ENCODE results near the gene HSPB8.

Gene HSPB8, protein sequence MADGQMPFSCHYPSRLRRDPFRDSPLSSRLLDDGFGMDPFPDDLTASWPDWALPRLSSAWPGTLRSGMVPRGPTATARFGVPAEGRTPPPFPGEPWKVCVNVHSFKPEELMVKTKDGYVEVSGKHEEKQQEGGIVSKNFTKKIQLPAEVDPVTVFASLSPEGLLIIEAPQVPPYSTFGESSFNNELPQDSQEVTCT

DNA sequence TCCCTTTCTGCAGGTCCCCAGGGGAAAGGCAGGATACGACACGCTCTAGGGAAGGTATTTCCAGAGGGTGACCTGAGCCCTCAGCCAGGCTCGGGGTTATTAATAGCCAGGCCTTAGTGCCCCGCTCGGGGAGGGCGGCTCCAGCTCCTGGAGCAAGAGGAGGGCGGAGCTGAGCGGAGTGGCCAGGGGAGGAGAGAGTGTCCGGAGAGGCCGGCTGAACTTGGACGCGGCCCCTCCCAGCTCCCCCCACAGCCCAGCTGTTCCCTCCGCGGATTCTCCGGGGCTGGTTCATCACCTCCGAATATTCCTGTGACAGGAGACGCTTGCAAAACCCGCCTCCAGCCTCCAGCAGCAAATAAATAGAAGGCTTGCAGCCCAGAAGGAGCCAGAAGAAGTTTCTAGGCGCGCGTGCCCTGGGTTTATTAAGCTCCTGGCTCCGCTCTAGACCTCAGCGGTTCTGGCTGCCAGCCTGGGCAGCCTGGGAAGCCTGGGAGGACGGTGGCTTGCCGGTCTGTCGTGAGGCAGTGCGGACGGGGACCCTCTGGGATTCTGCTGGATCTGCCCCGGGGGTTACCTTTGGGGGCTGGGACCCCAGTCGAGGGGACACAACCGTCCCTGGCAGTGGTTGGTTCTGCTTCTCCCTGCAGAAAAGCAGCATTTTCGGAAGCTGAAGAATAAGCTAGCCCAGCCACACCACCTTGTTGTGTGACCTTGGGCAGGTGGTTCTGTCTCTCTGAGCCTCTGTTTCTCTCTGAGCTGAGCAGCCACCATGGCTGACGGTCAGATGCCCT is at the start of gene HSPB8:
Gene HSPB8 (plus strand): TSS at position 388 of the 791 bp plus-strand sequence. CDS start 382 bp downstream, at position 770.
- peak; percentile 88 for DNase-seq (ENCODE audit: low read depth)

DNA sequence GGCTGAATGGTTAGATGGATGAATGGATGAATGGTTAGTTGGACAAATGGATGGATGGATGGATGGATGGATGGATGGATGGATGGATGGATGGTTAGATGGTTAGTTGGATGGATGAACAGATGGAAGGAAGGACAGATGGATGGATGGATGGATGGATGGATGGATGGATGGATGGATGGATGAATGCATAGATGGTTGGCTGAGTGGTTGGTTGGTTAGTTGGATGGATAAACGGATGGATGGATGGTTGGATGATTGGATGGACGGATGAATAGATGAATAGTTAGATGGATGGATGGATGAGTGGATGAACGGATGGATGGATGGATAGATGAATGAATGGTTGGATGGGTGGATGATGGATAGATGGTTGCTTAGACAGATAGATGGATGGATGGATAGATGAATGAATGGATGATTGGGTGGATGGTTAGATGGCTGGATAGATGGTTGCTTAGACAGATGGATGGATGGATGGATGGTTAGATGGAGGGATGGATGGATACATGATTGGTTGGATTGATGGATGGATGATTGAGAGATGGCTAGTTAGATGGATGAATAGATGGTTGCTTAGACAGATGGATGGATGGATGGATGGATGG is 48.8 kb upstream of the HSPB8 start:
- no peak for DNase-seq (ENCODE audit: low read depth)

DNA sequence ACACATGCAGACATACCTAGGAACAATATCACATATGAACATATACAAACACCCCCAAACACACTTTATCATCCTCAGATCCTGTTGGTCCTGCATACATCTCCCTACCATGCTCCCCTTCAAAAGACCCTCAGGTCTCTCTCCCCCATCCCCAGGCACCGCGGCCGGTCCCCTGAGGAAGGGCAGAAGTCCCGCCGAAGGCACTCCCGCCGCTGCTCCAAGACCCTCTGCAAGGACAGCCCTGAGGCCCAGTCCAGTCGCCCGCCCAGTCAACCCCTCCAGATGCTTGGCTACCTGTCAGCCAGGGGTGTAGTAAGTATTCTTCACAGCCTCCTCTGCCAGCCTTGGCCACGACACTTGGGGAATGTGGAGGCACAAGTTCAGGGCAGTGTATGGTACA is 48.2 kb upstream of the HSPB8 start:
- no peak for DNase-seq (ENCODE audit: low read depth)

DNA sequence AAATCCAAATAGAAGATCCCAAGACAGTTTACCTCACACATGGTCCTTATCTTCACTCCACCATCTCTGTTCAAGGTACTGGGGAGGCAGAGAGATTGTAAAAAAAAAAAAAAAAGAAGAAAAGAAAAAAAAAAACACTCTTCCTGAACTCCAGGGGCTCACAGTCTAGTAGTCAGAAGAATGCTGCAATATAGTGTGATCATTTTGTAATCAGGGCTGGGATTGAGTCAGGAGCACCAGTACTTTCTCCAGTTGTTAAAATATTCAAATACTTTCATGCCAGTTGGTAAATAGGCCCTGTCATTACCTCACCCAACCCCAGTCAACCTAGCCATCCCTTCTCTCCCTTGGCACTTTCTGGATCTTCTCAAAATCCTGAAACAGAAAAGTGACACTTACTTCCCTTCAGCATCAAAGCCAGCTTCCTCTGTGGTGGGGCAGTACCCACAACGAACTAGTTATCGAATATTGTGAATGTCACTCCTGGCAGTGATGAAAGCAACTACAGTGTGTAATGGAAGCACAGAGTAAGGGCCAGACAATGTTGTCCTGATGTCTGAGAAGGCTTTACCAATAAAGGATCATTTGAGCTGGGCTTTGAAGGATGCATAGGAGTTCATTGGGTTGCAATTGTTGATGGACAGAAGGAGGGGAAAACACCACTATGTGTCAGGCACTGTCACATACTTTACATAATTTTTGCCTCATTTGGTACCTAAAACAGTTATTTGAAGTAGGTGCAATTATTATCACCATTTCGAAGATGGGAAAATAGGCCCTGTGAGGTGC is 44.3 kb upstream of the HSPB8 start:
- DNase-seq (ENCODE audit: low read depth): no peak

DNA sequence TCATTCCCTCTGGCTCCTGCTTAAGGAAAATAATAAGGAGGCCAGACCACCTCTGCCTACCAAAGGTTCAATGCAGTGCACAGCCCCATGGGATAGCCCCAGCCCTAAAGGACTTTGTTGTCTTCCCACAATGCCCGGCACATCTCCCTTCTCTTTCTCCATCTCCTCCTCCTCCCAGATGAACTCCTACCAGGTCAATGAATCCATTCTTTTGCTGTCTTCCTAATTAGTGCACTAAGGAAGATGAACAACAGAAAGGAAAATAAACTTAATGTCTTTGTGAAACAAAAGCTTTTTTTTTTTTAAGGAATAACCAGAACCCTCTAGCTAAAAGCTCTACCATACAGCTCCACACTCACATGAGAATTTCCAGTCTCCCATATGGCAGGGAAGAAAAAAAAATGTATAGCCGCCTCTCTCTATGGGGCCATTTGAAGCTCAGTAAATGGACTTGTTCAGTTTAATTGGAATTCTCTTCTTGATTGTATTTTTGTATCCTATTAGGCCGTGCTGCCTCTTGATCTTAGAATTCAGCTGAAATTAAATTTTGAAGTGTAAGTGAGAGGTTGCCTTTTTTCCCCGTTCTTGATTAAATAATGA is 41.8 kb upstream of the HSPB8 start:
- no peak for DNase-seq (ENCODE audit: low read depth)

DNA sequence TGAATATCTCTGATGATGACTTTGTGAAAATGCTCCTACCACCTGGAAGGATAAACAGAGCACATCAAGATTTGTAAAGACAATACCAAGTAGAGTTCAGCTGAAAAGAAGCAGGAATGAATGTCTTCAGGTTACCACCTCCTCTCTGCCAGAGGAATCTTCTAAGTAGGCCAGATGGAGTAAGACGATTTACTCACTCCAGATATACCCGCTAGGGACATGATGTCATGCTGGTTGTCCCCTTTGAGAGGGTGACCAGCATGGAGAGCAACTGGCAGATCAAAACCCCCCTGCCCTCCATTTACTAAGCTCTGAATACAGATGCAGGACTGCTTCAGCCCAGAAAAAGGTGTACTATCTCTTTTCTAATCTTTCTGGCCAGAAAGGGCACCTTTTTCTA is 39.3 kb upstream of the HSPB8 start:
- DNase-seq (ENCODE audit: low read depth): no peak

DNA sequence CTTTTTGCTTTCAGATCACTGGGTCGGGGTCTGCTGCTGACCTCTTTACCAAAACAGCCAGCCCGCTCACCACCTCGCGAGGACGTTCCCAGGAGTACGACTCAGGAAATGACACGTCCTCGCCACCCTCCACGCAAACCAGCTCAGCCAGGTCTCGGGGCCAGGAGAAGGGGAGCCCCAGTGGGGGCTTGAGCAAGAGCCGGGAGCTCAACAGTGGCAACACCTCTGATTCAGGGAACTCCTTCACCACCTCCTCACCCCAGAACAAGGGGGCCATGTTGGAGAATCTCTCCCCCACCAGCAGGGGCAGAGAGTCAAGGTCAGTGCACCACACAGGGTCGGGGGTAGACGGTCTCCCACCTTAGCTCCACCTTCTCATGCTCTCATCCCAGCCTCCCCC is 33.4 kb upstream of the HSPB8 start:
- no peak for DNase-seq (ENCODE audit: low read depth)

DNA sequence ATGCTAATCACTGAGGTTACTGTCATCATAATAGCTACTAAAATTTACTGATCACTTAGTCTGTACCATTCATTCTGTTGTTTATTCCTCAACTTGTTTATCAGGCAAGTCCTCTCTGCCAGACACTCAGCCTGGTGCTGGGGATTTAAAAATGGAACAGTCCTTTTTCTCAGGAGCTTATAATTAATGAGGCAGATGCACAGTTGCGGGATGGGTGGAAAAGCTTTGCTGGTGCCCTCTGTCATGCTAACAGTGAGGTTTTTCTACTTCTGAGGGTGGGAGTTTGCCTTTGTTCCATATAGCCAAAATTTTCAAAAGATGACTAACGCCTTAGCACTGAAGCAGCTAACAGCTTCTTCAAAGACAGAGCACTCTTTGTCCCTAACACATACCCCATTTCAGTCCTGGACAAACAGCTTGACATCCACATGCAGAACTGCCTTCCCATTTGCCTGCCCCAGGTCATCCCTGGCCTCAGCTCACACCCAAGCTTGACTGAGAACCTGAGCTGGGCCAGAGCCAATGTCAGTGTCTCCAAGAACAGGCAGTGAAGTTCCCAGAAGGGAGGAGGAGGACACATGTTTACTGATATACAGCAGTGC is 30.8 kb upstream of the HSPB8 start:
- no peak for DNase-seq (ENCODE audit: low read depth)

DNA sequence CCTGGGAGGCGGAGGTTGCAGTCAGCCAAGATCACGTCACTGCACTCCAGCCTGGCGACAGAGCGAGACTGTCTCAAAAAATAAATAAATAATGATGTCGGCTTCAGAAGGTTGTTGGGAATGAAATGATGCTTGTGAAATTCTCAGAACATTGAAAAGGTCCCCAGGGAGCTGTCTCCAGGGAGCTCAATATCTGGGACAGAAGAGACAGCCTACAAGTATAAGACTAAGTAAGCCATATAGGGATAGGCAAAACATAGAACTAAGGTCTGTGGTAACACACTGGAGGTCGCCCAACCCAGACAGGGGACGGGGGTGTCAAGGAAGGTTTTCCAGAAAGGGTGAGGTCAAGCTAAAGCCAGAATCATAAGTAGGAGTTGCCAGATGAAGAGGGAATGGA is 29.5 kb upstream of the HSPB8 start:
- DNase-seq (ENCODE audit: low read depth): no peak

DNA sequence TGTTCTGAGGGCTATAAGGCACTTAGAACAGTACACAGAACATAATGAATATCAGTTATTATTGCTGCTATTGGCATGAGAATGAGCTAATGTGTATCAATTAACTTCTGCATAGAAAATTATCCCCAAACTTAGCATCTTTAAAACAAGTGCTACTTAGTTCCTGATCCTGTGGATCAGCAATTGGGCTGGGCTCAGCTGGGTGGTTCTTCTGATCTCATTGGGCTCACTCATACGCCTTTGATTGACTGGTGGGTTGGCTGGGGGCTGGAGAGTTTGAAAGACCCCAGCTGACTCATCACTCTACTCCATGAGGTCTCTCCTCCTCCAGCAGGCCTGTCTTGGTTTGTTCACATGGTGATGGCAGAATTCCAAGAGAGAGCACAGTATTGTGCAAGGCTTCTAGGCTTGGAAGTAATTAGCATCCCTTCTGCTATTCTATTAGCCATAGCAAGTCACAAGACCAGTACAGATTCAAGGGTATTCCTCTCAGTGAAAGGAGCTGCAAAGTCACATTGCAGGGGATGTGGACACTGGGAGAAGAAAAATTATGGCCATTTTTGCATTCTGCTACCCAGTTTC is 27.2 kb upstream of the HSPB8 start:
- no peak for DNase-seq (ENCODE audit: low read depth)

DNA sequence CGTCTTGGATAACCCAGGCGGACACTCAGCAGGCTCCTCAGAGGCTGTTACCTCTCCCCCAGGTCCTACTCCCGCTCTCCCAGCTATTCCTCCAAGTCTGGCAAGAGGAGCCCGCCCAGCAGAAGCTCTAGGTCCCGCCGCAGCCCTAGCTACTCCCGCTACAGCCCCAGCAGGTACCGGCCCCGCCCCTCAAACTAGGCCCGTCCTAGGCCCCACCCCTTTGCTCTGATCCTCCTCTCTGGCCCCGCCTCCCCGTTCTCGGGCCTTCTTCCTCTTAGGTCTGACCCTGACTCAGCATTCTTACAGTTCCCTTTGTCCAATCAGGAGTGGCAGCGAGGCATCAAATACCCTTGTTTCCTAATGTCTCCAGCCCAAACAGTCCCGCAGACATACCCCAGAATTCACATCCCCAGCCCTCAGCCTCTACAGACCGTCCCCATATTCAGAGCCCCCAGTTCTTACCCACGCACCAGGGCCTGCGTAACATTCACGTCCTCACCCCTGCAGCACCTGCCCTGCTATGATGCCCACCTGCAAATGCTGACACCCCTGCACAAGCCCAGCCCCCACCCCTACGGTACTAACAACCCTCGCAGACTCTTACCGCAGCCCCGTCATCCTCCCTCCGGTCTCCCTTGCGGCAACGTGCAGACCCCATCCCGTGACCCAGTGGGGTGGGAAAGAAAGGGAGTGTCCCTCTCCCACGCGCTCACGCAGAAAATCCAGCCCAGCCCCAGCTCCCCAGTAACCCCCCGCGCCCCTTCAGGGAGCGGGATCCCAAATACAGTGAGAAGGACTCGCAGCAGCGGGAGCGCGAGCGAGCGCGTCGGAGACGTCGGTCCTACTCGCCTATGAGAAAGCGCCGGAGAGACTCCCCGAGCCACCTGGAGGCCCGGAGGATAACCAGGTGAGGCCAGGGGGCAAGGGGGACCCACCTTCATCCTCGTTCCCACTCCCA is 25.0 kb upstream of the HSPB8 start:
- peak; percentile 9 for DNase-seq (ENCODE audit: low read depth)

DNA sequence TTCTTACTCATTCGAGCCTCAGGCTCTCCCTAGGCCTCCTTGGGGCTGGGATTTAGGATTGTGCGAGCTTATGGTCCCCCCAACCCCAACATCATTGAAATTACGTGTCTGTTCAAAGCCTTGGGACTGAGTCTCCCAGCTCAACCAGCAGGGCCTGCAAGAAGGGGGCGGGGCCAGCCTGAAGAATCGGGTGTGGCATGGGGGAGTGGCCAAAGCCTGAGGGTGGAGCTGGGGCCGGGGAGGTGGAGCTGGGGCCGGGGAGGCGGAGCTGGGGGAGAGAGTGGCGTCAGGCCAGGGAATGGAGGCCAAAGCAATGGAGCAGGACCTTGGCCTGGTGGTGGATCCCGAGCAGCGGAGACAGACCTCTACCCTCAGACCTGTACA is 24.3 kb upstream of the HSPB8 start:
- no peak for DNase-seq (ENCODE audit: low read depth)

DNA sequence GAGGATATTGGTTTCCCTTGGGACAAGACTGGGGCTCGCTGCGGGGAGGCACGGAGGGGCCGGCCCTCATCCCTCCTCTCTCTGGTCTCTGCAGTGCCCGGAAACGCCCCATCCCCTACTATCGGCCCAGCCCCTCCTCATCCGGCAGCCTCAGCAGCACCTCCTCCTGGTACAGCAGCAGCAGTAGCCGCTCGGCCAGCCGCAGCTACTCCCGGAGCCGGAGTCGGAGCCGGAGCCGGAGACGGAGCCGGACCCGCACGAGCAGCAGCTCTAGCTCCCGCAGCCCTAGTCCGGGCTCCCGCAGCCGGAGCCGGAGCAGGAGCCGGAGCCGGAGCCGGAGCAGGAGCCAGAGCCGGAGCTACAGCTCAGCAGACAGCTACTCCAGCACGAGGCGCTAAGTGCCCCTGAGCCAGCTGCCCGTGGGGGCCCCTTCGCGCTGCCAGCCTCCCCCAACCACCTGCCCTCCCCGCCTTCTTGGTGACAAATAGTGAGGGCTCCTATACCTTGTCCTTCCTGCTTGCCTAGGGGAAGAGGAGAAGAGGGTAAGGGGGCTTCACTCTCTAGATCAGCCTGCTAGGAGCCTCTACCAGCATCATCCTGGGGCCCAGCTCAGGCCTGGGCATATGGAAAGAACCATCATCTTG is 22.2 kb upstream of the HSPB8 start:
- no peak for DNase-seq (ENCODE audit: low read depth)

DNA sequence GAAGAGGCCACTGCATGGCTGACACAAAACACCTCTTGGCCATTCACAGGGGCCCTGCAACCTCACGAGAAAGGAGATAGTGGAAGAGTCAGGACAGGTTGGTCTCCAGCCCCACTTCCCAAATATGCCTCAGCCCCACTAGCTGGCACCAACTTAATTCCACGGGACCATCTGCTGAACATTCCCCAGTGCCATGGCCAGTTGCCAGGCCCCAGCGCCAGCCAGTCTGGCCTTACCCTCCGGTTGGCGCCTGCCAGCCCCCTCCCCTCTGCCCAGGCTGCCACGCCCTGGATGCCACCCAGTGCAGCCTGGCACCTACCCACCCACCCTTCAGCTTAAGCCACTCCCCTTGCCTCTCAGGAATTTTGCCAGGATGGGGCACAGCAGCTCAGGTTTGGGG is 21.2 kb upstream of the HSPB8 start:
- DNase-seq (ENCODE audit: low read depth): no peak

DNA sequence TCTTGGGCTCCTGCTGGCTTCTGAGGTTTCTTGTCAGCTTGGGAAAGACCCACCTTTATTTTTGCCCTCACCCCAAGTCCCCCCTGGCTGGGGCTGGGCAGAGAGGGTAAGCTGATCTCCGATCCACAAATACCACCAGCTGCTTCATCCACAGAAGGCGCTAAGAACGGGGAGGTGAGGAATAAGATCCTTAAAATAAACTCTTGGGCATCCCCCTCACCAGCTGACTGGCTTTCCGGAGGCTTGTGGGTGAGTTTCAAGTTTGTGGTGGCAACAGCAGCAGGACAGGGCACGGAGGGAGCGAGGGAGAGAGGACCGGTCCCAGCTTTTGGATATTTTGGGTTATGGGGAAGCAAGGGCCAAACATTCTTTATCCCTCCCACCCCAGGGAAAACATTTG is 20.8 kb upstream of the HSPB8 start:
- DNase-seq (ENCODE audit: low read depth): no peak

DNA sequence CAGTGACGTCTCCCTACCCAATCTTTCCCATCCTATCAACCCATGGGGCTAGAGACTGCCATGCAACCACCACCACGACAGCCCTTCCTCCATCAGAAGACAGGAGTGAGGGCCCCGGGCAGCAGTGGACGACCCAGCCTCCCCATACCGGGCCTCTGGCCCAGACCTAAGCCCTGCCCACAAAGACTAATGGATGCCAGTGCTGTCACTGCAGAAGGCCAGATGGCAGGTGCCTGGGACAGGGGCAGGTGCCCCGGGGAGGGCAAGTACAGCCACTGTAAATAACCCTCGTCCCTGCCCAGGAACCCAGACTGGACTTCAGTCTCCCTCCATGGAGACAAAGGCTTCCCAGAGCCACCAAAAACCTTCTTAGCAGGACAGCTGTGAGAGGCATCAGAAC is 20.3 kb upstream of the HSPB8 start:
- no peak for DNase-seq (ENCODE audit: low read depth)

DNA sequence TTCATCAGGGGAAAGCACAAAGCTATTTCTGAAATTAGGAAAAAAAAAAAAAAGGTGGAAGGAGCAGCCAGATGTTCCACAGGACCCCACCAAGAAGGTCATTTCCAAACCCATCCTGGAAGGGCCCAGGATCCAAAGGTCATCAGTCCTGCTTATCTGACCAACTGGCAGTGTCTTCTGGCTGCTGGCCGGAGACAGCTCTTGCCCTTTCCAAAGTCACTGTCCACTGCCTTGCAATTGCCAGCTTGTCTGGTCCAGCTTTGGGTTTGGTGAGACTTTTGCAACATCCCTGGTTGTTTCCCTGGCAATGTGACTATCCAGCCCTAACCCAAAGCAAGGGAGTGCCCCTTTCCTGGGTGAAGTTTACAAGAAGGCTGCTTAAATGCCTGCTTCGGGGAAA is 18.9 kb upstream of the HSPB8 start:
- no peak for DNase-seq (ENCODE audit: low read depth)

DNA sequence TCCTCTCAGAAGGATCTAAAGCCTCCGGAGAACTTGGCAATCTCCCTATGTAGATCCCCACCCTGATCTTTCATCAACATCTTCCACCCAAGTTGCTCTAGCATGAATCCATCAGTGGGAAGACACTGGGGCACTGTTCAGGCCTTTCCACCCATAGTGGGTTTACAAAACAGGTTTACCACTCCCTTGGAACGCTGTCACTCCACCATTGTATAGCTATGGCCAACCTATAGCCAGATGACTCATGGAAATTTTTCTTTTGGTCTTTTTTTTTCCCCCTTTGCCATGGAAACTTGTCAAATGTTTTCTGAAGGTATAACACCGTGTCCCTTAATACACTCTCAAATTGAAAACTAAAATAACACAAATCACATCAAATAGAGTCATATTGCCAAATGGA is 10.8 kb upstream of the HSPB8 start:
- no peak for DNase-seq (ENCODE audit: low read depth)

DNA sequence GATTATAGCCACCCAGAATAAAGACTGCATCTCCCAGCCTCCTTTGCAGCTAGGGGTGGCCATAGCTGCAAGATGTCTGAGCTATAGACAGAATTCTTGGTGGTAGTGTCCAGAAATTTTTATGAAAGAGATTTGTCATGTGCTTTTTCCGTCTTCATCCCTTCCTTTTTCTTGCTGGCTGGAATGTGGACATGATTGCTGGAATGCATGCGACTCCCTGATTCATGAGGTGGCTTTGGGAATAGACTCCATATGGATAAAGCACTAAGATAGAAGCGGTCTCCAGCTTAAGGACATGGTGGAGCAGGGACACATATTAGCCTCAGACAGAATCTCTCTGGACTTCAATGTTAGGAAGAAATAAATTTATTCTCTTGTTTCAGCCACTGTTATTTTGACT is 10.0 kb upstream of the HSPB8 start:
- no peak for DNase-seq (ENCODE audit: low read depth)

DNA sequence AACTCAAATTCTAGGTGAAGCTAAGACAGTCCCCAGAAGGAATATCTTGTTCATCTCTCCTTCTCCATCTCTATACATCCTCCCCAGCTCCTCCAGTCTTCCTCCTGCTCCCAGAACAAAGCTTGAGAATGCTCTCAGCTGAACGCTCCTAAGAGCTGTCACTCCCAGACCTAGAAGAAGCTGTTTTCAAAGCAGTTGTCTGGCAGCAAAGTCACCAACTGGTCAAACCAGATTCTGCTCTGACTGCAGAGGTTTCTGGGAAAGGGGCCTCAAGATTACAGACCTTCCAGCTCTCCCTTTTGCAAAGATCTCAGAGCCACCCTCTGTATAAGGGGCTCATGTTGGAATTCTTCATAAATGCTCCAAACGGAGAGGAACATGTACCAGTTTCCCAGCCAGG is 9.6 kb upstream of the HSPB8 start:
- DNase-seq (ENCODE audit: low read depth): no peak
